GM12873 (cell line): Measurements from ENCODE around the gene ZNF385C.

Experiments used
- CTCF ChIP-seq: IDR thresholded peaks from 2 replicates; pipeline ENCODE4 v1.5.1; 2012; ENCODE audit warnings: low read depth, mild to moderate bottlenecking, moderate library complexity, low read length, control low read depth; ENCODE audit not compliant: insufficient read depth; ENCODE audit errors: missing control alignments

Gene ZNF385C

GRCh38 chr17:42053731-42054500 is 44.4 kb downstream of the ZNF385C start:
- no peak for TF ChIP-seq CTCF

- TF ChIP-seq CTCF: no peak
Observed at GRCh38 chr17:42052346-42052877, 45.9 kb downstream of the ZNF385C start.

- no peak for TF ChIP-seq CTCF
Observed at GRCh38 chr17:42051645-42052044, 46.6 kb downstream of the ZNF385C start.

GRCh38 chr17:42051013-42051400 is 47.3 kb downstream of the ZNF385C start:
- no peak for TF ChIP-seq CTCF

- peak; percentile 49 for TF ChIP-seq CTCF
Observed at GRCh38 chr17:42050393-42051012, 47.8 kb downstream of the ZNF385C start, which contains the start of gene C17orf113. C17orf113 (minus strand) TSS chr17:42050601; CDS start chr17:42043376, 7,225 bp downstream.

- no peak for TF ChIP-seq CTCF
Observed at GRCh38 chr17:42049834-42050392, 48.4 kb downstream of the ZNF385C start.

- TF ChIP-seq CTCF: no peak
Observed at GRCh38 chr17:42047343-42047742, 50.9 kb downstream of the ZNF385C start.
